ENCODE data around the gene ZNF692.
A peak's percentile ranks its signal among the peaks of the same experiment; 100 is the strongest.

ZNF692 gene

GRCh38 chr1:248824701-248825100 lies 34.2 kb downstream of the ZNF692 start:
- DNase-seq (ENCODE audit: low read depth): no peak

GRCh38 chr1:248824301-248824700 lies 34.6 kb downstream of the ZNF692 start:
- DNase-seq (ENCODE audit: low read depth): no peak

GRCh38 chr1:248823517-248824001 lies 35.3 kb downstream of the ZNF692 start:
- peak; percentile 95 for DNase-seq (ENCODE audit: low read depth)

- DNase-seq (ENCODE audit: low read depth): no peak
These were observed 36.5 kb downstream of the ZNF692 start for GRCh38 chr1:248822148-248823032.

GRCh38 chr1:248821641-248822040 lies 37.2 kb downstream of the ZNF692 start:
- DNase-seq (ENCODE audit: low read depth): no peak

GRCh38 chr1:248821101-248821500 lies 37.8 kb downstream of the ZNF692 start:
- DNase-seq (ENCODE audit: low read depth): peak; percentile 86

GRCh38 chr1:248820041-248820585 lies 38.8 kb downstream of the ZNF692 start:
- DNase-seq (ENCODE audit: low read depth): no peak

GRCh38 chr1:248818505-248819374 lies 40.1 kb downstream of the ZNF692 start:
- DNase-seq (ENCODE audit: low read depth): no peak

- no peak for DNase-seq (ENCODE audit: low read depth)
These were observed 41.8 kb downstream of the ZNF692 start for GRCh38 chr1:248817065-248817464.

- DNase-seq (ENCODE audit: low read depth): no peak
These were observed 42.6 kb downstream of the ZNF692 start for GRCh38 chr1:248816042-248816851.

GRCh38 chr1:248815407-248816034 lies 43.4 kb downstream of the ZNF692 start:
- no peak for DNase-seq (ENCODE audit: low read depth)

GRCh38 chr1:248814351-248814750 lies 44.5 kb downstream of the ZNF692 start:
- DNase-seq (ENCODE audit: low read depth): no peak

- no peak for DNase-seq (ENCODE audit: low read depth)
These were observed 45.3 kb downstream of the ZNF692 start for GRCh38 chr1:248813546-248813945.

- no peak for DNase-seq (ENCODE audit: low read depth)
These were observed 46.0 kb downstream of the ZNF692 start for GRCh38 chr1:248812736-248813425.

GRCh38 chr1:248811514-248812490 lies 47.1 kb downstream of the ZNF692 start:
- DNase-seq (ENCODE audit: low read depth): no peak

- DNase-seq (ENCODE audit: low read depth): no peak
These were observed 48.0 kb downstream of the ZNF692 start for GRCh38 chr1:248810727-248811513.

GRCh38 chr1:248810000-248810726 lies 48.7 kb downstream of the ZNF692 start:
- DNase-seq (ENCODE audit: low read depth): no peak

- no peak for DNase-seq (ENCODE audit: low read depth)
These were observed 50.0 kb downstream of the ZNF692 start for GRCh38 chr1:248808876-248809275.

Data from GM04504 (cell line).